Effector CD8-positive, alpha-beta T cell (primary cell): Measurements from ENCODE around the gene NFYC.

Experiments
- DNase-seq: peaks from one replicate; lab custom pipeline; 2025; lab: John Stamatoyannopoulos, UW
- total RNA-seq, 4 experiments: gene quantifications; one replicate each; lab custom pipeline; 2026; lab: John Stamatoyannopoulos, UW

The NFYC gene
- total RNA-seq: 42.0 to 55.3 (median 51.4) reads per million in 4 experiments

GRCh38 chr1:40691538-40692428, at the start of gene NFYC:
NFYC (plus strand) TSS chr1:40691704; CDS start chr1:40738844, 47,140 bp downstream.
- peak; percentile 95 for DNase-seq

- no peak for DNase-seq
These were observed 46.3 kb upstream of the NFYC start for GRCh38 chr1:40645118-40645680.

- no peak for DNase-seq
These were observed 45.2 kb upstream of the NFYC start for GRCh38 chr1:40646315-40646714.

GRCh38 chr1:40648200-40648599, 43.3 kb upstream of the NFYC start:
- DNase-seq: no peak

- no peak for DNase-seq
These were observed 42.4 kb upstream of the NFYC start for GRCh38 chr1:40648928-40649591.

GRCh38 chr1:40649592-40649930, 41.9 kb upstream of the NFYC start:
- DNase-seq: no peak

GRCh38 chr1:40650075-40650474, 41.4 kb upstream of the NFYC start:
- DNase-seq: no peak

GRCh38 chr1:40651138-40651857, 40.2 kb upstream of the NFYC start:
- no peak for DNase-seq

- no peak for DNase-seq
These were observed 39.0 kb upstream of the NFYC start for GRCh38 chr1:40652468-40652867.

- no peak for DNase-seq
These were observed 38.5 kb upstream of the NFYC start for GRCh38 chr1:40652979-40653378.

- no peak for DNase-seq
These were observed 37.5 kb upstream of the NFYC start for GRCh38 chr1:40653851-40654537.

GRCh38 chr1:40657046-40657445, 34.5 kb upstream of the NFYC start:
- DNase-seq: no peak

GRCh38 chr1:40658751-40659648, 32.5 kb upstream of the NFYC start:
- no peak for DNase-seq

- no peak for DNase-seq
These were observed 31.9 kb upstream of the NFYC start for GRCh38 chr1:40659649-40659947.

- no peak for DNase-seq
These were observed 29.8 kb upstream of the NFYC start for GRCh38 chr1:40661678-40662077.

GRCh38 chr1:40662151-40662550, 29.4 kb upstream of the NFYC start:
- no peak for DNase-seq

GRCh38 chr1:40662864-40663263, 28.6 kb upstream of the NFYC start:
- DNase-seq: no peak

GRCh38 chr1:40663324-40664166, 28.0 kb upstream of the NFYC start:
- no peak for DNase-seq

- no peak for DNase-seq
These were observed 27.4 kb upstream of the NFYC start for GRCh38 chr1:40664167-40664537.

- no peak for DNase-seq
These were observed 26.7 kb upstream of the NFYC start for GRCh38 chr1:40664791-40665190.
